Measurements from ENCODE around the gene METTL26. TPM values are rescaled to one million over a fixed set of nuclear protein-coding genes. Genes with fewer than 3 reads are reported as not detected.
A peak's percentile ranks its signal among the peaks of the same experiment; 100 is the strongest.

The METTL26 gene
- total and polyA plus RNA-seq, 9 of the 15 experiments (the other 6 are each of a cell fraction or from before 2014, with no cell fraction given) = 7.3 to 262 (median 80.9) TPM

GRCh38 chr16:667780-668518 lies 31.8 kb upstream of the METTL26 start, which contains the start of gene RHOT2 (continued):
- peak; percentile 61; the same call in 1 of the 2 replicates for TF ChIP-seq ARID4B (CRISPR knock-in tag; IDR thresholded peaks at IDR 0.05)
- no peak for TF ChIP-seq ZBTB1 (CRISPR knock-in tag; IDR thresholded peaks at IDR 0.05; ENCODE audit: borderline replicate concordance, low read depth)
- peak; percentile 99 for TF ChIP-seq GABPA (tag; conservative IDR thresholded peaks at IDR 0.05; ENCODE audit: low read depth)
- no peak for TF ChIP-seq HLTF (IDR thresholded peaks at IDR 0.05)
- no peak for TF ChIP-seq ZNF766 (CRISPR knock-in tag; conservative IDR thresholded peaks at IDR 0.05)
- no peak for TF ChIP-seq RBM22 (IDR thresholded peaks at IDR 0.05; ENCODE audit: low read depth, low read length, poor library complexity, severe bottlenecking)
- no peak for TF ChIP-seq ZSCAN32 (CRISPR knock-in tag; IDR thresholded peaks at IDR 0.05)
- TF ChIP-seq XRCC5 (IDR thresholded peaks at IDR 0.05; ENCODE audit: low read depth, low read length) = peak; percentile 93
- no peak for TF ChIP-seq BRD4 (IDR thresholded peaks at IDR 0.05)
- TF ChIP-seq TFAP4 (CRISPR knock-in tag; IDR thresholded peaks at IDR 0.05; ENCODE audit: borderline replicate concordance) = peak; percentile 68
- peak; percentile 29; the same call in 1 of the 2 replicates for TF ChIP-seq ZNF384 (IDR thresholded peaks at IDR 0.05; ENCODE audit: low read depth, low read length)
- TF ChIP-seq ADNP (tag; IDR thresholded peaks at IDR 0.05) = no peak
- no peak for TF ChIP-seq ZNF395 (CRISPR knock-in tag; IDR thresholded peaks at IDR 0.05)
- no peak for TF ChIP-seq ZNF586 (CRISPR knock-in tag; conservative IDR thresholded peaks at IDR 0.05)
- TF ChIP-seq ZBTB7A (IDR thresholded peaks at IDR 0.05; ENCODE audit: borderline replicate concordance, control insufficient read depth, low read depth, low read length) = peak; percentile 96; the same call in 1 of the 2 replicates
- TF ChIP-seq HNRNPLL (IDR thresholded peaks at IDR 0.05; ENCODE audit: low read depth, low read length, poor library complexity, severe bottlenecking) = no peak
- no peak for TF ChIP-seq TCFL5 (CRISPR knock-in tag; conservative IDR thresholded peaks at IDR 0.05)
- TF ChIP-seq RBM15 (IDR thresholded peaks at IDR 0.05; ENCODE audit: insufficient read depth, low read length) = no peak
- peak; percentile 87; the same call in 1 of the 2 replicates for TF ChIP-seq E2F1 (CRISPR knock-in tag; IDR thresholded peaks at IDR 0.05)
- no peak for TF ChIP-seq XRCC3 (IDR thresholded peaks at IDR 0.05)
